Retinal pigment epithelial cell (primary cell): ENCODE measurements around the gene DIRAS3.
"Not testable (repeated sequence)": the region's sequence is repeated elsewhere in the genome, so short reads cannot be mapped to it uniquely, and the experiment has no call there.

Source experiments
- DNase-seq: peaks from one replicate; pipeline ENCODE4 v3.0.0-alpha.2; 2010; ENCODE audit warnings: low read depth
- H3K4me3 ChIP-seq: 2 replicates; pipeline ENCODE4 v1.5.1; 2011; ENCODE audit warnings: mild to moderate bottlenecking, low read length, control low read depth, moderate library complexity
- TF ChIP-seq, protein P1 (sequence below): conservative IDR thresholded peaks from 2 replicates; pipeline ENCODE4 v1.5.1; 2011; ENCODE audit warnings: low read depth, low read length, control low read depth, inconsistent platforms

The DIRAS3 gene

GRCh38 chr1:68010543-68010942, 39.9 kb downstream of the DIRAS3 start:
- TF ChIP-seq, protein P1, sequence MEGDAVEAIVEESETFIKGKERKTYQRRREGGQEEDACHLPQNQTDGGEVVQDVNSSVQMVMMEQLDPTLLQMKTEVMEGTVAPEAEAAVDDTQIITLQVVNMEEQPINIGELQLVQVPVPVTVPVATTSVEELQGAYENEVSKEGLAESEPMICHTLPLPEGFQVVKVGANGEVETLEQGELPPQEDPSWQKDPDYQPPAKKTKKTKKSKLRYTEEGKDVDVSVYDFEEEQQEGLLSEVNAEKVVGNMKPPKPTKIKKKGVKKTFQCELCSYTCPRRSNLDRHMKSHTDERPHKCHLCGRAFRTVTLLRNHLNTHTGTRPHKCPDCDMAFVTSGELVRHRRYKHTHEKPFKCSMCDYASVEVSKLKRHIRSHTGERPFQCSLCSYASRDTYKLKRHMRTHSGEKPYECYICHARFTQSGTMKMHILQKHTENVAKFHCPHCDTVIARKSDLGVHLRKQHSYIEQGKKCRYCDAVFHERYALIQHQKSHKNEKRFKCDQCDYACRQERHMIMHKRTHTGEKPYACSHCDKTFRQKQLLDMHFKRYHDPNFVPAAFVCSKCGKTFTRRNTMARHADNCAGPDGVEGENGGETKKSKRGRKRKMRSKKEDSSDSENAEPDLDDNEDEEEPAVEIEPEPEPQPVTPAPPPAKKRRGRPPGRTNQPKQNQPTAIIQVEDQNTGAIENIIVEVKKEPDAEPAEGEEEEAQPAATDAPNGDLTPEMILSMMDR = no peak
- DNase-seq = no peak
- no peak overlapping the region for H3K4me3 ChIP-seq

GRCh38 chr1:68010090-68010489, 40.3 kb downstream of the DIRAS3 start:
- TF ChIP-seq, protein P1 = peak; percentile 52
- no peak for DNase-seq
- H3K4me3 ChIP-seq = no peak overlapping the region

DNA sequence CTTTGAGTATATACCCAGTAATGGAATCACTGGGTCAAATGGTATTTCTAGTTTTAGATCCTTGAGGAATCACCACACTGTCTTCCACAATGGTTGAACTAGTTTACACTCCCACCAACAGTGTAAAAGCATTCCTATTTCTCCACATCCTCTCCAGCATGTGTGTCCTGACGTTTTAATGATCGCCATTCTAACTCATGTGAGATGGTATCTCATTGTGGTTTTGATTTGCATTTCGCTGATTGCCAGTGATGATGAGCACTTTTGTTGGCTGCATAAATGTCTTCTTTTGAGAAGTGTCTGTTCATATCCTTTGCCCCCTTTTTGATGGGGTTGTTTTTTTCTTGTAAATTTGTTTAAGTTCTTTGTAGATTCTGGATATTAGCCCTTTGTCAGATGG, 46.8 kb downstream of the DIRAS3 start:
- DNase-seq, H3K4me3 ChIP-seq: not testable (repeated sequence)

DNA sequence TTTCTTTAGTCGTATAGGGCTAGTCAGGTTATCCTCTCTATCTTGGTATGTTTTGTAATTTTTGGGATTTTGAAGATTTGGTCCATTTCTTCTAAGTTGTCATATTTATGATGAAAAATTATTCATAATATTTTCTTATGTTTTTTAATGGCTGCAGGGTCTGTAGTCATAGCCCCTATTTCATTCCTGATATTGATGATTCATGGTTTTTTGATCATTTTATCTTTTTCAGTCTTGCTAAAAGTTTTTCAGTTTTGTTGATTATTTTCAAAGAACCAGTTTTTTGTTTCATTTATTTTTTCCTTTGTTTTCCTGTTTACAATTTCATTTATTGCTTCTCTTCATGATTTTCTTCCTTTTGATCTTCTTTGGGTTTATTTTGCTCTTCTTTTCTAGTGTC, 50.2 kb downstream of the DIRAS3 start:
- TF ChIP-seq, protein P1 = no peak

DNA sequence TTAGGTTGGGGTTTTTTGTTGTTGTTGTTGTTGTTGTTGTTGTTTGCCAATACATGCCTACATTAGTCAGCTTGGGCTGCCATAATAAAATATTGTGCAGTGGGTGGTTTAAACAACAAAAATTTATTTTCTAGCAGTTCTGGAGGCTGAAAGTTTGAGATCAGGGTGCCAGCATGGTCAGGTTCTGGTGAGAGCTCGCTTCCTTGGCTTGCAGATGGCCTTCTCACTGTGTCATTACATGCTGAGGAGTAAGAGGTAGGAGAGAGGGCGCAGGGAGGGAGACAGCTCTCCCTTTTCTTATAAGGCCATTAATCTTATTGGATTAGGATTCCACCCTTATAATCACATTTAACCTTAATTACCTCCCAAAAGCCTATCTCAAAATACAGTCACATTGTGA, 52.7 kb downstream of the DIRAS3 start:
- TF ChIP-seq, protein P1 = no peak
- no peak overlapping the region for H3K4me3 ChIP-seq
- DNase-seq = no peak

More for the DNA sequence above, 50.2 kb downstream of the DIRAS3 start:
- DNase-seq = no peak
- no peak overlapping the region for H3K4me3 ChIP-seq
